Breast epithelium (tissue), 3 donors: ENCODE data around the gene THRSP.

Experiments used
- CTCF ChIP-seq, 3 donors: fragments of 450-650 bp; IDR thresholded peaks; one replicate each; pipeline ENCODE4 v1.5.1; 2016 to 2017; ENCODE audit warnings: antibody characterized with exemption in 3 of 3, mild to moderate bottlenecking in 3 of 3, moderate library complexity in 3 of 3
- POLR2A ChIP-seq: fragments of 450-650 bp; IDR thresholded peaks from one replicate; pipeline ENCODE4 v1.6.1; 2016; ENCODE audit warnings: antibody characterized with exemption, mild to moderate bottlenecking, moderate library complexity
- POLR2AphosphoS5 ChIP-seq, 3 donors: sonication (generic); formaldehyde crosslinking; IDR thresholded peaks; one replicate each; pipeline ENCODE4 v1.6.1; 2017; ENCODE audit warnings: antibody characterized with exemption in 3 of 3

GRCh38 chr11:78023426-78023825, 40.2 kb upstream of the THRSP start:
- TF ChIP-seq CTCF (IDR thresholded peaks at IDR 0.05): no peak
- no peak for TF ChIP-seq POLR2A
- TF ChIP-seq POLR2AphosphoS5 (IDR thresholded peaks at IDR 0.05): no peak
